C4-2B (cell line): Measurements from ENCODE around the gene ADAM10.

Experiments used
- ZFX ChIP-seq: fragments of 450-650 bp; IDR thresholded peaks from 2 replicates; pipeline ENCODE4 v1.6.1; 2017
- TF ChIP-seq, protein P1 (sequence below): fragments of 450-650 bp; conservative IDR thresholded peaks from 2 replicates; pipeline ENCODE4 v1.5.1; 2017; ENCODE audit warnings: mild to moderate bottlenecking

DNA sequence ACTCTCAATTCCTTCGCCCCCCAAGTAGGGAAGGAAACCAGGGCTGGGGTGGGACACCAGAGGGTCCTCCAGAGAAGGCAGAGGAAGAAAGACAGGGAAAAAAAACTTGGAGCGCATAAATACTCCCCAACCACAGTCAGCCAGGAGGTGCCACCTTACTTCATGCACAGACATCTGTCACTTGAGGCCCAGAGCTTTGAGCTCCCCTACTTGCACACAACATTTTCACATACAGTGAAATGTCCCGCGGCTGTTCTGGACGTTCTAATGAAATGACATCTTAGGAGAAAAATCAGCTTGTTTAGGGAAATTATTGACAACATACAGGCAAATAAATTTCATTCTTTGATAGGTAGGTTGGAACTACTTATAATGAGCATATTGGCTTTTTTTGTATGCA lies 204.8 kb downstream of the ADAM10 start:
- TF ChIP-seq, protein P1, sequence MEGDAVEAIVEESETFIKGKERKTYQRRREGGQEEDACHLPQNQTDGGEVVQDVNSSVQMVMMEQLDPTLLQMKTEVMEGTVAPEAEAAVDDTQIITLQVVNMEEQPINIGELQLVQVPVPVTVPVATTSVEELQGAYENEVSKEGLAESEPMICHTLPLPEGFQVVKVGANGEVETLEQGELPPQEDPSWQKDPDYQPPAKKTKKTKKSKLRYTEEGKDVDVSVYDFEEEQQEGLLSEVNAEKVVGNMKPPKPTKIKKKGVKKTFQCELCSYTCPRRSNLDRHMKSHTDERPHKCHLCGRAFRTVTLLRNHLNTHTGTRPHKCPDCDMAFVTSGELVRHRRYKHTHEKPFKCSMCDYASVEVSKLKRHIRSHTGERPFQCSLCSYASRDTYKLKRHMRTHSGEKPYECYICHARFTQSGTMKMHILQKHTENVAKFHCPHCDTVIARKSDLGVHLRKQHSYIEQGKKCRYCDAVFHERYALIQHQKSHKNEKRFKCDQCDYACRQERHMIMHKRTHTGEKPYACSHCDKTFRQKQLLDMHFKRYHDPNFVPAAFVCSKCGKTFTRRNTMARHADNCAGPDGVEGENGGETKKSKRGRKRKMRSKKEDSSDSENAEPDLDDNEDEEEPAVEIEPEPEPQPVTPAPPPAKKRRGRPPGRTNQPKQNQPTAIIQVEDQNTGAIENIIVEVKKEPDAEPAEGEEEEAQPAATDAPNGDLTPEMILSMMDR: no peak
- no peak for TF ChIP-seq ZFX
